ENCODE results near the gene NFIA.

GRCh38 chr1:61496501-61496900, 414.1 kb downstream of the NFIA start:
- TF ChIP-seq POLR2AphosphoS5 (IDR thresholded peaks at IDR 0.05; ENCODE audit: low read length) (no peak), CTCF (IDR thresholded peaks at IDR 0.05 in 2 of 3, conservative IDR thresholded peaks at IDR 0.05 in 1 of 3; ENCODE audit: control insufficient read depth in 2 of 3, extremely low read depth in 1 of 3, insufficient read depth in 1 of 3, low read depth in 3 of 3, low read length in 3 of 3) (no peak), CEBPZ (IDR thresholded peaks at IDR 0.05; ENCODE audit: low read depth, low read length) (no peak), ZBTB33 (IDR thresholded peaks at IDR 0.05) (no peak), BRCA1 (IDR thresholded peaks at IDR 0.05; ENCODE audit: low read depth, low read length) (no peak), E4F1 (IDR thresholded peaks at IDR 0.05; ENCODE audit: borderline replicate concordance, partially characterized antibody) (no peak), NFXL1 (IDR thresholded peaks at IDR 0.05; ENCODE audit: borderline replicate concordance) (no peak), POLR2AphosphoS2 (IDR thresholded peaks at IDR 0.05; ENCODE audit: low read depth, low read length) (no peak), USF2 (IDR thresholded peaks at IDR 0.05; ENCODE audit: borderline replicate concordance, low read depth, low read length) (no peak), NFYB (IDR thresholded peaks at IDR 0.05; ENCODE audit: insufficient read depth, low read depth, low read length) (no peak), CEBPB (IDR thresholded peaks at IDR 0.05; ENCODE audit: borderline replicate concordance in 1 of 2, low read depth in 2 of 2, low read length in 2 of 2) (no peak)

All from GM12878 (cell line).